Right lobe of liver (tissue), 4 donors: ENCODE results near the gene OR8U1.

Experiments used
- POLR2A ChIP-seq: fragments of 450-650 bp; IDR thresholded peaks from one replicate; pipeline ENCODE4 v1.6.1; 2017; ENCODE audit warnings: antibody characterized with exemption, mild to moderate bottlenecking
- TF ChIP-seq, protein P1 (sequence below), 4 donors: fragments of 200-600 bp in 3 of 4; fragments of 450-650 bp in 1 of 4; IDR thresholded peaks; one replicate each; pipeline versions ENCODE4 v1.5.1 to v1.8.0; 2016 to 2022; ENCODE audit warnings: antibody characterized with exemption in 4 of 4, mild to moderate bottlenecking in 2 of 4
- donor health status: DM: no; HTN: no; CAD: no.
- donor health status: DM: no; HTN: no; CAD: no.
- donor health status: DM: no; HTN: yes; CAD: no.

GRCh38 chr11:56353991-56354390 is 21.4 kb upstream of the OR8U1 start, which contains the start of gene OR8J1:
- TF ChIP-seq, protein P1, sequence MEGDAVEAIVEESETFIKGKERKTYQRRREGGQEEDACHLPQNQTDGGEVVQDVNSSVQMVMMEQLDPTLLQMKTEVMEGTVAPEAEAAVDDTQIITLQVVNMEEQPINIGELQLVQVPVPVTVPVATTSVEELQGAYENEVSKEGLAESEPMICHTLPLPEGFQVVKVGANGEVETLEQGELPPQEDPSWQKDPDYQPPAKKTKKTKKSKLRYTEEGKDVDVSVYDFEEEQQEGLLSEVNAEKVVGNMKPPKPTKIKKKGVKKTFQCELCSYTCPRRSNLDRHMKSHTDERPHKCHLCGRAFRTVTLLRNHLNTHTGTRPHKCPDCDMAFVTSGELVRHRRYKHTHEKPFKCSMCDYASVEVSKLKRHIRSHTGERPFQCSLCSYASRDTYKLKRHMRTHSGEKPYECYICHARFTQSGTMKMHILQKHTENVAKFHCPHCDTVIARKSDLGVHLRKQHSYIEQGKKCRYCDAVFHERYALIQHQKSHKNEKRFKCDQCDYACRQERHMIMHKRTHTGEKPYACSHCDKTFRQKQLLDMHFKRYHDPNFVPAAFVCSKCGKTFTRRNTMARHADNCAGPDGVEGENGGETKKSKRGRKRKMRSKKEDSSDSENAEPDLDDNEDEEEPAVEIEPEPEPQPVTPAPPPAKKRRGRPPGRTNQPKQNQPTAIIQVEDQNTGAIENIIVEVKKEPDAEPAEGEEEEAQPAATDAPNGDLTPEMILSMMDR (IDR thresholded peaks at IDR 0.05) = no peak
- TF ChIP-seq POLR2A = no peak
